Activated CD8-positive, alpha-beta T cell treated with anti-CD3 and anti-CD28 coated beads for 36 hours (primary cell): Measurements from ENCODE around the gene CFH. TPM values are rescaled to one million over a fixed set of nuclear protein-coding genes. Genes with fewer than 3 reads are reported as not detected.
"Not testable (repeated sequence)": the region's sequence is repeated elsewhere in the genome, so short reads cannot be mapped to it uniquely, and the experiment has no call there.

Source experiments
- ATAC-seq: fragments of 200-7000 bp; cut with Tn5 transposase; one replicate; pipeline ENCODE4 v1.10.0; 2021; ENCODE audit warnings: mild to moderate bottlenecking, moderate library complexity
- CTCF ChIA-PET: fragments of 350-600 bp; sonication (Branson Sonifier 250); formaldehyde crosslinking; loops from one replicate; lab custom pipeline; 2021; ENCODE audit warnings: antibody characterized with exemption; lab: Charles Lee
- POLR2A ChIA-PET: fragments of 350-600 bp; sonication (Branson Sonifier 250); formaldehyde crosslinking; loops from one replicate; lab custom pipeline; 2021; ENCODE audit warnings: antibody characterized with exemption; lab: Charles Lee
- DNase-seq: peaks from one replicate; pipeline ENCODE4 v3.0.0-alpha.2; 2020
- H3K27ac Mint-ChIP-seq: one replicate; pipeline ENCODE4 v1.8.0; 2021; ENCODE audit warnings: mild to moderate bottlenecking, mixed read lengths
- H3K27me3 Mint-ChIP-seq: one replicate; pipeline ENCODE4 v1.8.0; 2021; ENCODE audit warnings: mixed read lengths
- H3K36me3 Mint-ChIP-seq: one replicate; pipeline ENCODE4 v1.8.0; 2021; ENCODE audit warnings: low read depth, mixed read lengths
- H3K4me1 Mint-ChIP-seq: one replicate; pipeline ENCODE4 v1.8.0; 2021; ENCODE audit warnings: low read depth, mixed read lengths
- H3K4me3 Mint-ChIP-seq: one replicate; pipeline ENCODE4 v1.8.0; 2021; ENCODE audit warnings: mild to moderate bottlenecking, moderate library complexity, mixed read lengths
- H3K9me3 Mint-ChIP-seq: one replicate; pipeline ENCODE4 v1.8.0; 2021; ENCODE audit warnings: mixed read lengths
- CTCF ChIP-seq: fragments of 200-600 bp; IDR thresholded peaks from one replicate; pipeline ENCODE4 v1.8.0; 2022; ENCODE audit warnings: antibody characterized with exemption, mild to moderate bottlenecking
- intact Hi-C: fragments of 100-400 bp; cut with micrococcal nuclease; formaldehyde crosslinking; loops from one replicate; pipeline ENCODE4 v1.10.0; 2022
- total RNA-seq, 2 experiments: library from RNA; stranded (reverse); gene quantifications; one replicate each; pipeline ENCODE4 v1.2.3, GENCODE V29; 2021

The CFH gene
- total RNA-seq, 2 experiments from 2014 or later: 0.38 to 0.68 TPM

GRCh38 chr1:196773713-196774112, 121.9 kb downstream of the CFH start:
- DNase-seq (no peak), ATAC-seq (no peak)
- Mint-ChIP-seq H3K9me3 (no peaks in the 10 kb centered on the region), H3K4me1 (no peaks in the 10 kb centered on the region), H3K27me3 (no peaks in the 10 kb centered on the region), H3K27ac (no peak overlapping the region), H3K4me3 (no peak overlapping the region), H3K36me3 (no peaks in the 10 kb centered on the region)
- POLR2A ChIA-PET: no interaction called here
- intact Hi-C loops: no loop called here
- no peak for TF ChIP-seq CTCF
- CTCF ChIA-PET: no interaction called here

- Mint-ChIP-seq H3K27ac (no peak overlapping the region), H3K4me1 (no peaks in the 10 kb centered on the region), H3K9me3 (no peaks in the 10 kb centered on the region), H3K36me3 (no peaks in the 10 kb centered on the region), H3K27me3 (no peaks in the 10 kb centered on the region), H3K4me3 (no peak overlapping the region)
- ChIA-PET POLR2A (no interaction called here), CTCF (no interaction called here)
- no peak for TF ChIP-seq CTCF
- ATAC-seq: no peak
- DNase-seq: no peak
- intact Hi-C loops: no loop called here
Measured at GRCh38 chr1:196774175-196774574, 122.3 kb downstream of the CFH start.

GRCh38 chr1:196774603-196775002, 122.8 kb downstream of the CFH start, which contains the start of gene CFHR3:
CFHR3 (plus strand) TSS chr1:196774840; CDS start chr1:196774887, 47 bp downstream.
- no peak for TF ChIP-seq CTCF
- CTCF ChIA-PET: no interaction called here
- no peaks in the 10 kb centered on the region for H3K9me3 Mint-ChIP-seq
- no peak for DNase-seq
- no peak for ATAC-seq
- no peaks in the 10 kb centered on the region for H3K4me1 Mint-ChIP-seq
- H3K36me3 Mint-ChIP-seq: no peaks in the 10 kb centered on the region
- H3K4me3 Mint-ChIP-seq: no peak within 1 kb of the TSS
- H3K27me3 Mint-ChIP-seq: no peaks in the 10 kb centered on the region
- intact Hi-C loops: no loop called here
- no peak within 1 kb of the TSS for H3K27ac Mint-ChIP-seq
- POLR2A ChIA-PET: no interaction called here

GRCh38 chr1:196777603-196778002, 125.8 kb downstream of the CFH start:
- no peak for TF ChIP-seq CTCF
- Mint-ChIP-seq H3K36me3 (no peaks in the 10 kb centered on the region), H3K9me3 (no peaks in the 10 kb centered on the region), H3K4me1 (no peaks in the 10 kb centered on the region), H3K27me3 (no peaks in the 10 kb centered on the region), H3K4me3 (no peak overlapping the region), H3K27ac (no peak overlapping the region)
- no peak for DNase-seq
- intact Hi-C loops: no loop called here
- CTCF ChIA-PET: no interaction called here
- POLR2A ChIA-PET: no interaction called here
- no peak for ATAC-seq

GRCh38 chr1:196779093-196779492, 127.2 kb downstream of the CFH start:
- Mint-ChIP-seq H3K4me3 (no peak overlapping the region), H3K27me3 (no peaks in the 10 kb centered on the region), H3K9me3 (no peaks in the 10 kb centered on the region), H3K36me3 (no peaks in the 10 kb centered on the region), H3K27ac (no peak overlapping the region), H3K4me1 (no peaks in the 10 kb centered on the region)
- ChIA-PET POLR2A (no interaction called here), CTCF (no interaction called here)
- intact Hi-C loops: no loop called here
- no peak for TF ChIP-seq CTCF
- ATAC-seq: no peak
- DNase-seq: no peak

GRCh38 chr1:196791252-196791651, 139.4 kb downstream of the CFH start:
- CTCF ChIA-PET, intact Hi-C loops, ATAC-seq, H3K9me3 Mint-ChIP-seq, H3K4me3 Mint-ChIP-seq, H3K4me1 Mint-ChIP-seq, H3K27ac Mint-ChIP-seq, H3K36me3 Mint-ChIP-seq, DNase-seq, H3K27me3 Mint-ChIP-seq, POLR2A ChIA-PET: not testable (repeated sequence)

GRCh38 chr1:196794103-196794502, 142.3 kb downstream of the CFH start:
- H3K9me3 Mint-ChIP-seq, H3K4me3 Mint-ChIP-seq, intact Hi-C loops, DNase-seq, POLR2A ChIA-PET, ATAC-seq, H3K27ac Mint-ChIP-seq, CTCF ChIA-PET, H3K27me3 Mint-ChIP-seq, H3K4me1 Mint-ChIP-seq, H3K36me3 Mint-ChIP-seq: not testable (repeated sequence)
